Trophoblast cell (in vitro differentiated cells and primary cell): ENCODE results near the gene CCNY.
A peak's percentile ranks its signal among the peaks of the same experiment; 100 is the strongest.
"Not testable (repeated sequence)": the region's sequence is repeated elsewhere in the genome, so short reads cannot be mapped to it uniquely, and the experiment has no call there.

ENCODE experiments used
- DNase-seq, 2 donors: peaks; one replicate each; pipeline ENCODE4 v3.0.0-alpha.2; 2016
- H2AFZ ChIP-seq: 2 replicates; pipeline ENCODE4 v1.6.1; 2013; ENCODE audit warnings: low read length, moderate library complexity, mild to moderate bottlenecking; ENCODE audit not compliant: insufficient read depth, poor library complexity
- H2AK5ac ChIP-seq: 2 replicates; pipeline ENCODE4 v1.6.1; 2013; ENCODE audit warnings: mild to moderate bottlenecking, low read length
- H2BK120ac ChIP-seq: 2 replicates; pipeline ENCODE4 v1.6.1; 2013; ENCODE audit warnings: low read length, mild to moderate bottlenecking, moderate library complexity; ENCODE audit not compliant: insufficient read depth, poor library complexity
- H2BK12ac ChIP-seq: 2 replicates; pipeline ENCODE4 v1.6.1; 2013; ENCODE audit warnings: mild to moderate bottlenecking, low read length, moderate library complexity
- H2BK5ac ChIP-seq: 2 replicates; pipeline ENCODE4 v1.6.1; 2013; ENCODE audit warnings: low read length, low read depth, moderate library complexity, mild to moderate bottlenecking; ENCODE audit not compliant: poor library complexity
- H3K14ac ChIP-seq: 2 replicates; pipeline ENCODE4 v1.6.1; 2013; ENCODE audit warnings: mild to moderate bottlenecking, low read length
- H3K18ac ChIP-seq: 2 replicates; pipeline ENCODE4 v1.6.1; 2013; ENCODE audit warnings: mild to moderate bottlenecking, low read length
- H3K23ac ChIP-seq: 2 replicates; pipeline ENCODE4 v1.6.1; 2013; ENCODE audit warnings: low read length
- H3K27ac ChIP-seq: 2 replicates; pipeline ENCODE4 v1.5.1; 2013; ENCODE audit warnings: low read depth, mild to moderate bottlenecking, inconsistent platforms, low read length, moderate library complexity
- H3K27me3 ChIP-seq: 2 replicates; pipeline ENCODE4 v1.6.1; 2013; ENCODE audit warnings: inconsistent platforms, mild to moderate bottlenecking, low read length, moderate library complexity; ENCODE audit not compliant: insufficient read depth
- H3K36me3 ChIP-seq, 2 experiments: 1 replicate in 1 of 2; 2 replicates in 1 of 2; pipeline ENCODE4 v1.6.1; 2013; ENCODE audit warnings: low read length in 2 of 2, mild to moderate bottlenecking in 2 of 2, moderate library complexity in 1 of 2; ENCODE audit not compliant: insufficient read depth in 2 of 2, control insufficient read depth in 1 of 2
- H3K4ac ChIP-seq: 2 replicates; pipeline ENCODE4 v1.6.1; 2013; ENCODE audit warnings: low read depth, mild to moderate bottlenecking, low read length, moderate library complexity
- H3K4me1 ChIP-seq, 2 experiments: 1 replicate in 1 of 2; 2 replicates in 1 of 2; pipeline ENCODE4 v1.6.1; 2013; ENCODE audit warnings: low read length in 2 of 2, mild to moderate bottlenecking in 2 of 2, moderate library complexity in 1 of 2; ENCODE audit not compliant: insufficient read depth in 2 of 2, control insufficient read depth in 1 of 2
- H3K4me2 ChIP-seq: 2 replicates; pipeline ENCODE4 v1.6.1; 2013; ENCODE audit warnings: inconsistent platforms, mild to moderate bottlenecking, low read length, moderate library complexity
- H3K4me3 ChIP-seq: 2 replicates; pipeline ENCODE4 v1.5.1; 2013; ENCODE audit warnings: mild to moderate bottlenecking, low read depth, low read length, inconsistent platforms
- H3K79me1 ChIP-seq: one replicate; pipeline ENCODE4 v1.6.1; 2013; ENCODE audit warnings: low read length
- H3K79me2 ChIP-seq: 2 replicates; pipeline ENCODE4 v1.6.1; 2013; ENCODE audit warnings: low read length, mild to moderate bottlenecking; ENCODE audit not compliant: control insufficient read depth, insufficient read depth, poor library complexity
- H3K9ac ChIP-seq: 2 replicates; pipeline ENCODE4 v1.6.1; 2013; ENCODE audit warnings: mild to moderate bottlenecking, low read length
- H3K9me3 ChIP-seq: 2 replicates; pipeline ENCODE4 v1.6.1; 2013; ENCODE audit warnings: low read depth, mild to moderate bottlenecking, control low read depth, inconsistent platforms, low read length; ENCODE audit not compliant: insufficient read depth
- H4K12ac ChIP-seq: 2 replicates; pipeline ENCODE4 v1.6.1; 2013; ENCODE audit warnings: low read depth, mild to moderate bottlenecking, low read length, moderate library complexity
- H4K8ac ChIP-seq: 2 replicates; pipeline ENCODE4 v1.6.1; 2013; ENCODE audit warnings: low read depth, mild to moderate bottlenecking, low read length, moderate library complexity
- H4K91ac ChIP-seq: one replicate; pipeline ENCODE4 v1.6.1; 2013; ENCODE audit warnings: low read depth, mild to moderate bottlenecking, low read length, moderate library complexity
- WGBS: extraction: QIAGEN DNeasy Blood & Tissue Kit; methylation state at CpG from one replicate; pipeline ENCODE4 v1.1.7; 2013; ENCODE audit warnings: missing lambda C conversion rate; ENCODE audit not compliant: insufficient read length, insufficient coverage; ENCODE audit errors: extremely low coverage; 5-methylcytosine and 5-hydroxymethylcytosine counted together

Gene CCNY

GRCh38 chr10:35418580-35418979 lies 82.3 kb downstream of the CCNY start:
- H3K18ac ChIP-seq, H3K9ac ChIP-seq, H3K4me3 ChIP-seq, H3K4me2 ChIP-seq, H3K27ac ChIP-seq, H4K8ac ChIP-seq, H4K12ac ChIP-seq, H2BK5ac ChIP-seq, H3K79me2 ChIP-seq, H2BK120ac ChIP-seq, H3K36me3 ChIP-seq, H3K27me3 ChIP-seq, H4K91ac ChIP-seq, H3K23ac ChIP-seq, H2AK5ac ChIP-seq, H2AFZ ChIP-seq, H2BK12ac ChIP-seq, H3K9me3 ChIP-seq, DNase-seq, H3K14ac ChIP-seq: not testable (repeated sequence)
- Histone ChIP-seq H3K79me1 (peaks cover 13% of the 10 kb centered on the region), H3K4me1 (peaks cover 20 to 27% of the 10 kb centered on the region in 2 experiments), H3K4ac (peak overlapping the region; percentile 22)
- no CpG with 5 or more reads among the region's 10 CpGs for WGBS

DNA sequence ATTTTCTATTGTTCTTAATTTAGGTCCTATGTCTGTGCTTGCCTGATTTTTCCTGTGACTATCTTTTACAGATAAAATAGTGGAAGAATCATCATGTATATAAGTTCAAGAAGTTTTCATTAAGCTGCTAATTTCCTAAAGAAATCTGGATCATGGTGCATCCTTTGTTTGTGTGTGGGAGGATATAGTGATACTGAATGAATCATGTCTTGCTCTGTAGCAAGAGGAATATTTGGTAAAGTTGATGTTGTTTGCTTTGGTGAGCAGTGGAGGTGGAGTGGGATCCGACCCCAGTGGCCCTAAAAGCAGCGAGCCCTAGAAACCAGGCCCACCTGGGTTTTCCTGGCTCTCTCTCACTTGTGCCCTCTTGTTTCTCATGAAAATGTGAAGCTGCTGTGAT lies 83.7 kb downstream of the CCNY start:
- Histone ChIP-seq H2AK5ac (peak overlapping the region; percentile 90), H3K4me3 (no peak overlapping the region), H3K79me1 (peaks cover 11% of the 10 kb centered on the region), H2BK12ac (peak overlapping the region; percentile 50), H4K12ac (no peak overlapping the region), H3K9me3 (no peaks in the 10 kb centered on the region), H3K4me1 (peaks cover 14 to 20% of the 10 kb centered on the region in 2 experiments), H3K23ac (no peak overlapping the region), H2BK120ac (peak overlapping the region; percentile 46), H2AFZ (no peak overlapping the region), H2BK5ac (no peak overlapping the region), H3K79me2 (peaks cover 2% of the 10 kb centered on the region), H3K9ac (no peak overlapping the region), H3K36me3 (no peaks in the 10 kb centered on the region), H3K18ac (no peak overlapping the region), H3K14ac (no peak overlapping the region), H4K8ac (no peak overlapping the region), H3K4ac (no peak overlapping the region), H4K91ac (peak overlapping the region; percentile 67), H3K4me2 (no peak overlapping the region), H3K27me3 (no peaks in the 10 kb centered on the region), H3K27ac (no peak overlapping the region)
- no peak for DNase-seq
- WGBS = no CpG with 5 or more reads among the region's 2 CpGs

DNA sequence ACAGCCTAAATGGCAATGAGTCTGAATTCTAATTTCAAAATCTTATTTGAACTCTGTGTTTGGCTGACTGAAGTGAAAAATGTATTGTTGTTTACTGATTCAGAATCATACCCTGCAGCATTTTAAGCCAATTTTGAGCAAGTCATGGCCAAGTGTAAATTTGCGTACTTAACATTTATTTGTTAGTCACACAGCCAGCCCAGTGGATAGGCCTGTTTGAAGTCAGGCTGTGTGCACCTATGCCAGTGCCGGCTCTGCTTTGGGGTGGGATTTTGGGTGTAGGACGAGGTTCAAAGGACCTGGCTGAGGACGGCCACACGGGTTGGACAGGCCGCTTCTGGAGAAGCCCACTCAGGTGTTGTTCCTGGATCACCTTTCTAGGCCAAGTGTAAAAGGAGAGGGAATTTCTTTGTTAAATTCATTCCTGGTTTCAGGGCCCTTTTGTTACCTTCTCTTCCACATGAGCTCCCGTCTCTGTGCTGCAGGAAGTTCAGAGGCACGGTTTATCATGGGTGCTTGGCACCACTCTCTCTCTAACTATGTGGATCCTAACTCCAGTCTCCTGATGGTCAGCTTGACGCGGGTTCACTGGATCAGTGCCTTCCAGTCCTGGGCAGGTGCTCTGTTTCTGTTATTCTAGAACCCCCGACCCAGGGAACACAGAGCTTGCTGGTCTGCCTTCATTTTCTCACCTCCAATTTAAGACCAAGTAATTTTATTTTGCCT lies 84.7 kb downstream of the CCNY start:
- no CpG with 5 or more reads among the region's 11 CpGs for WGBS
- peak overlapping the region; percentile 64 for H4K12ac ChIP-seq

GRCh38 chr10:35421553-35422178 lies 85.4 kb downstream of the CCNY start:
- no peak overlapping the region for H2BK120ac ChIP-seq
- H2AFZ ChIP-seq = no peak overlapping the region
- no peaks in the 10 kb centered on the region for H3K27me3 ChIP-seq
- H3K9ac ChIP-seq = no peak overlapping the region
- H3K4me2 ChIP-seq = peak overlapping the region; percentile 54
- H2BK5ac ChIP-seq = peak overlapping the region; percentile 75
- peak overlapping the region; percentile 96 for H3K27ac ChIP-seq
- H3K4me3 ChIP-seq = no peak overlapping the region
- no peak overlapping the region for H4K12ac ChIP-seq
- no peaks in the 10 kb centered on the region for H3K36me3 ChIP-seq
- H3K9me3 ChIP-seq = peaks cover 1% of the 10 kb centered on the region
- no peak overlapping the region for H2BK12ac ChIP-seq
- H3K4me1 ChIP-seq = peaks cover 19 to 24% of the 10 kb centered on the region in 2 experiments
- H3K18ac ChIP-seq = no peak overlapping the region
- no CpG with 5 or more reads among the region's 5 CpGs for WGBS
- no peak overlapping the region for H2AK5ac ChIP-seq
- no peak overlapping the region for H3K4ac ChIP-seq
- no peak overlapping the region for H4K8ac ChIP-seq
- no peak overlapping the region for H3K23ac ChIP-seq
- peaks cover 2% of the 10 kb centered on the region for H3K79me2 ChIP-seq
- H3K79me1 ChIP-seq = peaks cover 11% of the 10 kb centered on the region
- DNase-seq = peak; percentile 40 to 73
- peak overlapping the region; percentile 65 for H4K91ac ChIP-seq
- no peak overlapping the region for H3K14ac ChIP-seq

More for the DNA sequence above, 84.7 kb downstream of the CCNY start:
- Histone ChIP-seq H3K4me3 (no peak overlapping the region), H4K8ac (peak overlapping the region; percentile 85), H3K27ac (peak overlapping the region; percentile 96), H3K9me3 (peaks cover under 1% of the 10 kb centered on the region), H3K18ac (peak overlapping the region; percentile 96), H2BK120ac (peak overlapping the region; percentile 96), H3K79me1 (peaks cover 11% of the 10 kb centered on the region), H3K27me3 (no peaks in the 10 kb centered on the region), H3K14ac (peak overlapping the region; percentile 88), H3K4me1 (peaks cover 18 to 23% of the 10 kb centered on the region in 2 experiments), H4K91ac (peak overlapping the region; percentile 96), H2BK12ac (peak overlapping the region; percentile 95), H2AFZ (no peak overlapping the region), H3K4me2 (peak overlapping the region; percentile 54), H3K4ac (peak overlapping the region; percentile 55), H3K36me3 (no peaks in the 10 kb centered on the region), H3K79me2 (peaks cover 2% of the 10 kb centered on the region), H3K9ac (peak overlapping the region; percentile 38), H3K23ac (no peak overlapping the region), H2AK5ac (peak overlapping the region; percentile 85), H2BK5ac (peak overlapping the region; percentile 91)
- peak in 1 of 2 donors; percentile 27 for DNase-seq
